Measurements from ENCODE around the gene DSCAML1.

GRCh38 chr11:117563556-117563955, 233.5 kb downstream of the DSCAML1 start:
- TF ChIP-seq POLR2A (IDR thresholded peaks at IDR 0.05) (no peak), CTCF (IDR thresholded peaks at IDR 0.05) (no peak)
